ENCODE measurements around the gene JAZF1. TPM values are rescaled to one million over a fixed set of nuclear protein-coding genes. Genes with fewer than 3 reads are reported as not detected.

Gene JAZF1
- total and polyA plus RNA-seq, 10 of the 15 experiments (the other 5 are each of a cell fraction or from before 2014, with no cell fraction given), result 0.04 to 0.82 (median 0.15) TPM; not detected in 3

DNA sequence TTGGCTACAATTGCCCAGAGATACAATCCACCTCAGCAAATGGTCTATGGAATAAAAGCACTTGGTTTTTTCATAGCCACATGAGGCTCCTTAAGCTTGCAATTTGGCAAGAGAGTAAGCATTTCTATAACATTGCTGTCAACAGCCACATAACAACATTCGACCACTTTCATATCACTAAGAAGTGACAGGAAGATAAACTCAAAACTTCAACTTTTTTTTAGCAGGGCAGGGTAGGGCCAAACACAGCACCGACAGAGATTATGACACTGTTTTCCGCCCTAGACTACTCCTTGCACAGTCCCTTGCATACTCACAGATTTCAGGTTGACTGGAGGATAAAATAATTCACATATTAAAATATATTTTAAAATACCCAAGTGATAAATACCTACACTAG, 185.4 kb downstream of the JAZF1 start (continued):
- no peak for TF ChIP-seq SPI1 (IDR thresholded peaks at IDR 0.05; ENCODE audit: borderline replicate concordance, insufficient read depth, low read depth, low read length)
- TF ChIP-seq, protein P1, sequence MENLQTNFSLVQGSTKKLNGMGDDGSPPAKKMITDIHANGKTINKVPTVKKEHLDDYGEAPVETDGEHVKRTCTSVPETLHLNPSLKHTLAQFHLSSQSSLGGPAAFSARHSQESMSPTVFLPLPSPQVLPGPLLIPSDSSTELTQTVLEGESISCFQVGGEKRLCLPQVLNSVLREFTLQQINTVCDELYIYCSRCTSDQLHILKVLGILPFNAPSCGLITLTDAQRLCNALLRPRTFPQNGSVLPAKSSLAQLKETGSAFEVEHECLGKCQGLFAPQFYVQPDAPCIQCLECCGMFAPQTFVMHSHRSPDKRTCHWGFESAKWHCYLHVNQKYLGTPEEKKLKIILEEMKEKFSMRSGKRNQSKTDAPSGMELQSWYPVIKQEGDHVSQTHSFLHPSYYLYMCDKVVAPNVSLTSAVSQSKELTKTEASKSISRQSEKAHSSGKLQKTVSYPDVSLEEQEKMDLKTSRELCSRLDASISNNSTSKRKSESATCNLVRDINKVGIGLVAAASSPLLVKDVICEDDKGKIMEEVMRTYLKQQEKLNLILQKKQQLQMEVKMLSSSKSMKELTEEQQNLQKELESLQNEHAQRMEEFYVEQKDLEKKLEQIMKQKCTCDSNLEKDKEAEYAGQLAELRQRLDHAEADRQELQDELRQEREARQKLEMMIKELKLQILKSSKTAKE (IDR thresholded peaks at IDR 0.05; ENCODE audit: low read depth, poor library complexity, severe bottlenecking), result no peak
- no peak for TF ChIP-seq IKZF2 (IDR thresholded peaks at IDR 0.05)
- no peak for TF ChIP-seq NFYA (IDR thresholded peaks at IDR 0.05; ENCODE audit: borderline replicate concordance, low read depth, low read length)

DNA sequence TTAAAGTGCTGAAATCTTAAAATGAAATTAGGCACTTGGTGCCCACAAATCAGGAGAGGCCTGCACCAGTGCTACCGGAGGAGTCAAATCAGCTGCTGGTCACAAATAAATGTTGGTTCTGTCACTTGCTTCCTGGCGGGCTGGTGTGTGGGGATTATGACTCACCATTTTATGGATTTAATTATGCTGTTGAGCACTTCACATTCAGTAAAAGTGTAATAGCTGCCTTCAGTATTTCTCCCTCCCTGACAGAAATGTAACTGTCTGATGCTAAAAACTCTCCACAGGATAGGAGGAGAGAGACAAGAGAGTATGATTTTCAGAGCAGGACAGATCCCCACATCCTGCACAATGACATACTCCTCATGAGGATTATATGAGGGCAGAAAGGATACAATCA, 186.0 kb downstream of the JAZF1 start:
- no peak for FAIRE-seq

More for the DNA sequence above, 186.0 kb downstream of the JAZF1 start:
- no peaks in the 10 kb centered on the region for H4K20me1 ChIP-seq (ENCODE audit: control insufficient read depth, insufficient read depth)
- no peak overlapping the region for H2AFZ ChIP-seq (ENCODE audit: control insufficient read depth, low read depth, low read length)
- no peaks in the 10 kb centered on the region for H3K79me2 ChIP-seq (ENCODE audit: control insufficient read depth, insufficient read depth, low read length)
- SMC1A ChIA-PET (ENCODE audit: uncharacterized antibody, unreplicated experiment), result interaction anchor here (1.1 kb wide), 1 partner anchor 21 kb away, joined by 3 read pairs; no protein-coding TSS in a partner anchor
- POLR2A ChIA-PET, result no interaction called here
- no peak for ATAC-seq
- no peak overlapping the region for H3K27ac ChIP-seq (ENCODE audit: control insufficient read depth, insufficient read depth)
- RAD21 ChIA-PET (ENCODE audit: unreplicated experiment), result no interaction called here
- TF ChIP-seq SMARCA5 (IDR thresholded peaks at IDR 0.05) (no peak), ZNF622 (IDR thresholded peaks at IDR 0.05) (no peak), JUND (IDR thresholded peaks at IDR 0.05; ENCODE audit: low read depth, low read length) (no peak), MEF2B (IDR thresholded peaks at IDR 0.05; ENCODE audit: partially characterized antibody, poor library complexity, severe bottlenecking) (no peak), BACH1 (IDR thresholded peaks at IDR 0.05; ENCODE audit: borderline replicate concordance) (no peak), SPI1 (IDR thresholded peaks at IDR 0.05; ENCODE audit: borderline replicate concordance, insufficient read depth, low read depth, low read length) (no peak), ESRRA (IDR thresholded peaks at IDR 0.05; ENCODE audit: low read length) (no peak), CHD4 (IDR thresholded peaks at IDR 0.05) (no peak)
- TF ChIP-seq, protein P2, sequence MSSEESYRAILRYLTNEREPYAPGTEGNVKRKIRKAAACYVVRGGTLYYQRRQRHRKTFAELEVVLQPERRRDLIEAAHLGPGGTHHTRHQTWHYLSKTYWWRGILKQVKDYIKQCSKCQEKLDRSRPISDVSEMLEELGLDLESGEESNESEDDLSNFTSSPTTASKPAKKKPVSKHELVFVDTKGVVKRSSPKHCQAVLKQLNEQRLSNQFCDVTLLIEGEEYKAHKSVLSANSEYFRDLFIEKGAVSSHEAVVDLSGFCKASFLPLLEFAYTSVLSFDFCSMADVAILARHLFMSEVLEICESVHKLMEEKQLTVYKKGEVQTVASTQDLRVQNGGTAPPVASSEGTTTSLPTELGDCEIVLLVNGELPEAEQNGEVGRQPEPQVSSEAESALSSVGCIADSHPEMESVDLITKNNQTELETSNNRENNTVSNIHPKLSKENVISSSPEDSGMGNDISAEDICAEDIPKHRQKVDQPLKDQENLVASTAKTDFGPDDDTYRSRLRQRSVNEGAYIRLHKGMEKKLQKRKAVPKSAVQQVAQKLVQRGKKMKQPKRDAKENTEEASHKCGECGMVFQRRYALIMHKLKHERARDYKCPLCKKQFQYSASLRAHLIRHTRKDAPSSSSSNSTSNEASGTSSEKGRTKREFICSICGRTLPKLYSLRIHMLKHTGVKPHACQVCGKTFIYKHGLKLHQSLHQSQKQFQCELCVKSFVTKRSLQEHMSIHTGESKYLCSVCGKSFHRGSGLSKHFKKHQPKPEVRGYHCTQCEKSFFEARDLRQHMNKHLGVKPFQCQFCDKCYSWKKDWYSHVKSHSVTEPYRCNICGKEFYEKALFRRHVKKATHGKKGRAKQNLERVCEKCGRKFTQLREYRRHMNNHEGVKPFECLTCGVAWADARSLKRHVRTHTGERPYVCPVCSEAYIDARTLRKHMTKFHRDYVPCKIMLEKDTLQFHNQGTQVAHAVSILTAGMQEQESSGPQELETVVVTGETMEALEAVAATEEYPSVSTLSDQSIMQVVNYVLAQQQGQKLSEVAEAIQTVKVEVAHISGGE (CRISPR knock-in tag; IDR thresholded peaks at IDR 0.05), result no peak
- TF ChIP-seq, protein P3, sequence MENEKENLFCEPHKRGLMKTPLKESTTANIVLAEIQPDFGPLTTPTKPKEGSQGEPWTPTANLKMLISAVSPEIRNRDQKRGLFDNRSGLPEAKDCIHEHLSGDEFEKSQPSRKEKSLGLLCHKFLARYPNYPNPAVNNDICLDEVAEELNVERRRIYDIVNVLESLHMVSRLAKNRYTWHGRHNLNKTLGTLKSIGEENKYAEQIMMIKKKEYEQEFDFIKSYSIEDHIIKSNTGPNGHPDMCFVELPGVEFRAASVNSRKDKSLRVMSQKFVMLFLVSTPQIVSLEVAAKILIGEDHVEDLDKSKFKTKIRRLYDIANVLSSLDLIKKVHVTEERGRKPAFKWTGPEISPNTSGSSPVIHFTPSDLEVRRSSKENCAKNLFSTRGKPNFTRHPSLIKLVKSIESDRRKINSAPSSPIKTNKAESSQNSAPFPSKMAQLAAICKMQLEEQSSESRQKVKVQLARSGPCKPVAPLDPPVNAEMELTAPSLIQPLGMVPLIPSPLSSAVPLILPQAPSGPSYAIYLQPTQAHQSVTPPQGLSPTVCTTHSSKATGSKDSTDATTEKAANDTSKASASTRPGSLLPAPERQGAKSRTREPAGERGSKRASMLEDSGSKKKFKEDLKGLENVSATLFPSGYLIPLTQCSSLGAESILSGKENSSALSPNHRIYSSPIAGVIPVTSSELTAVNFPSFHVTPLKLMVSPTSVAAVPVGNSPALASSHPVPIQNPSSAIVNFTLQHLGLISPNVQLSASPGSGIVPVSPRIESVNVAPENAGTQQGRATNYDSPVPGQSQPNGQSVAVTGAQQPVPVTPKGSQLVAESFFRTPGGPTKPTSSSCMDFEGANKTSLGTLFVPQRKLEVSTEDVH (IDR thresholded peaks at IDR 0.05; ENCODE audit: low read depth, partially characterized antibody), result no peak
- no peak for DNase-seq (ENCODE audit: low read depth, low spot score)
- H3K4me2 ChIP-seq (ENCODE audit: control insufficient read depth, insufficient read depth), result no peak overlapping the region
- H3K9me3 ChIP-seq (replicated peaks; ENCODE audit: control insufficient read depth, insufficient read depth, low read length), result no peaks in the 10 kb centered on the region
- no peaks in the 10 kb centered on the region for H3K36me3 ChIP-seq (ENCODE audit: control insufficient read depth in 2 of 2, insufficient read depth in 2 of 2, low read length in 1 of 2)
- CTCF ChIA-PET, result interaction anchor here (1.4 kb wide), 1 partner anchor 67 kb away, joined by 3 read pairs; no protein-coding TSS in a partner anchor
- in situ Hi-C loops (cut with MboI) (no loop called here), intact Hi-C loops (cut with micrococcal nuclease; ENCODE audit: unreplicated experiment) (no loop called here)
- no peaks in the 10 kb centered on the region; a peak in 1 of 4 replicates for H3K27me3 ChIP-seq (replicated peaks in 1 of 2; ENCODE audit: control insufficient read depth in 2 of 2, insufficient read depth in 2 of 2, low read length in 1 of 2)
- 73% methylated on average over 2 of the region's 2 CpGs for WGBS (ENCODE audit: insufficient coverage, insufficient replicate concordance, low lambda C conversion rate, missing lambda C conversion rate)
- no peaks in the 10 kb centered on the region for H3K4me1 ChIP-seq (ENCODE audit: control insufficient read depth, insufficient read depth, low read length)
- no peak overlapping the region for H3K4me3 ChIP-seq
- no peak overlapping the region for H3K9ac ChIP-seq (ENCODE audit: control insufficient read depth, insufficient read depth, low read length)
- BruUV-seq (replicated peaks), result no TSS peak
